Activated CD8-positive, alpha-beta memory T cell treated with anti-CD3 and anti-CD28 coated beads, Interleukin-2, amount 50 U/mL, for 24 hours (primary cell): ENCODE results near the gene C2orf76.
"Not testable (repeated sequence)": the region's sequence is repeated elsewhere in the genome, so short reads cannot be mapped to it uniquely, and the experiment has no call there.

Experiments used
- DNase-seq: peaks from one replicate; pipeline ENCODE4 v3.0.0-alpha.2; 2020; ENCODE audit errors: extremely low read depth

The C2orf76 gene

GRCh38 chr2:119377294-119377992, 10.8 kb upstream of the C2orf76 start:
- DNase-seq, result no peak

GRCh38 chr2:119376810-119377209, 10.2 kb upstream of the C2orf76 start:
- no peak for DNase-seq

- DNase-seq, result not testable (repeated sequence)
Observed at GRCh38 chr2:119376406-119376805, 9.8 kb upstream of the C2orf76 start.

GRCh38 chr2:119373907-119374745, 7.5 kb upstream of the C2orf76 start:
- not testable (repeated sequence) for DNase-seq

GRCh38 chr2:119372778-119373568, 6.3 kb upstream of the C2orf76 start:
- no peak for DNase-seq

GRCh38 chr2:119371111-119371510, 4.5 kb upstream of the C2orf76 start:
- no peak for DNase-seq

- DNase-seq, result no peak
Observed at GRCh38 chr2:119369845-119370244, 3.2 kb upstream of the C2orf76 start.

GRCh38 chr2:119367472-119368099, 952 bp upstream of the C2orf76 start:
- DNase-seq, result no peak

GRCh38 chr2:119366161-119366648, 429 bp downstream of the C2orf76 start:
- DNase-seq, result no peak

GRCh38 chr2:119365436-119365835, 1.2 kb downstream of the C2orf76 start:
- no peak for DNase-seq

GRCh38 chr2:119364798-119365197, 1.8 kb downstream of the C2orf76 start:
- no peak for DNase-seq

- DNase-seq, result no peak
Observed at GRCh38 chr2:119360423-119360966, 6.1 kb downstream of the C2orf76 start.

- DNase-seq, result no peak
Observed at GRCh38 chr2:119359774-119360173, 6.9 kb downstream of the C2orf76 start.

GRCh38 chr2:119354860-119355259, 11.8 kb downstream of the C2orf76 start:
- no peak for DNase-seq

- DNase-seq, result no peak
Observed at GRCh38 chr2:119352357-119352756, 14.3 kb downstream of the C2orf76 start.

GRCh38 chr2:119350311-119350998, 16.2 kb downstream of the C2orf76 start:
- DNase-seq, result no peak

- no peak for DNase-seq
Observed at GRCh38 chr2:119349289-119349688, 17.3 kb downstream of the C2orf76 start.

GRCh38 chr2:119341684-119342083, 24.9 kb downstream of the C2orf76 start:
- no peak for DNase-seq

GRCh38 chr2:119339562-119339923, 27.1 kb downstream of the C2orf76 start:
- no peak for DNase-seq

GRCh38 chr2:119338826-119339561, 27.6 kb downstream of the C2orf76 start:
- no peak for DNase-seq
